Ascending aorta (tissue), 2 donors: ENCODE data around the gene TUBA8. TPM values are rescaled to one million over a fixed set of nuclear protein-coding genes. Genes with fewer than 3 reads are reported as not detected.
"Not testable (repeated sequence)": the region's sequence is repeated elsewhere in the genome, so short reads cannot be mapped to it uniquely, and the experiment has no call there.

Experiments used
- DNase-seq, 2 donors: peaks; one replicate each; pipeline ENCODE4 v3.0.0-alpha.2; 2019; ENCODE audit warnings: low spot score in 2 of 2
- H3K27ac ChIP-seq, 2 donors: fragments of 200-600 bp; sonication (generic); one replicate each; pipeline ENCODE4 v1.5.1; 2016 to 2017; ENCODE audit warnings: mild to moderate bottlenecking in 1 of 2
- H3K27me3 ChIP-seq: fragments of 200-600 bp; sonication (generic); one replicate; pipeline ENCODE4 v1.5.1; 2017
- H3K36me3 ChIP-seq, 2 donors: fragments of 200-600 bp; sonication (generic); one replicate each; pipeline ENCODE4 v1.5.1; 2016
- H3K4me1 ChIP-seq, 2 donors: fragments of 200-600 bp; sonication (generic); one replicate each; pipeline ENCODE4 v1.5.1; 2016 to 2017; ENCODE audit warnings: mild to moderate bottlenecking in 1 of 2
- H3K4me3 ChIP-seq, 2 donors: fragments of 200-600 bp; sonication (generic); one replicate each; pipeline ENCODE4 v1.5.1; 2016 to 2017; ENCODE audit warnings: mild to moderate bottlenecking in 1 of 2
- H3K9me3 ChIP-seq, 2 donors: fragments of 200-600 bp; sonication (generic); one replicate each; pipeline ENCODE4 v1.5.1; 2016
- CTCF ChIP-seq, 3 experiments: fragments of 200-600 bp in 2 of 3; fragments of 450-650 bp in 1 of 3; sonication (generic) in 2 of 3; IDR thresholded peaks; one replicate each; pipeline ENCODE4 v1.5.1; 2016 to 2019; ENCODE audit warnings: antibody characterized with exemption in 3 of 3, mild to moderate bottlenecking in 1 of 3, moderate library complexity in 1 of 3
- intact Hi-C: fragments of 100-400 bp; cut with DNase I; formaldehyde crosslinking; loops from one replicate; pipeline ENCODE4 v1.15.1; 2023
- total RNA-seq: library from RNA; depleted of rRNA; stranded (reverse); fragments of >200 nt; gene quantifications from one replicate; pipeline ENCODE4 v1.1.0, GENCODE V29; 2016

The TUBA8 gene
- total RNA-seq, 1 donor from 2014 or later: not detected

- Histone ChIP-seq H3K4me3 (no peak overlapping the region), H3K36me3 (peaks cover 0 to 14% of the 10 kb centered on the region in 2 donors), H3K4me1 (no peaks in the 10 kb centered on the region), H3K27ac (no peak overlapping the region), H3K9me3 (no peaks in the 10 kb centered on the region), H3K27me3 (no peaks in the 10 kb centered on the region)
- intact Hi-C loops: no loop called here
- DNase-seq: no peak
- TF ChIP-seq CTCF (IDR thresholded peaks at IDR 0.05): no peak
Measured at GRCh38 chr22:18101536-18101935, 9.1 kb upstream of the TUBA8 start.

- Histone ChIP-seq H3K27ac (no peak overlapping the region), H3K4me1 (no peaks in the 10 kb centered on the region), H3K36me3 (peaks cover 0 to 14% of the 10 kb centered on the region in 2 donors), H3K27me3 (no peaks in the 10 kb centered on the region), H3K4me3 (no peak overlapping the region), H3K9me3 (no peaks in the 10 kb centered on the region)
- TF ChIP-seq CTCF (IDR thresholded peaks at IDR 0.05): no peak
- intact Hi-C loops: no loop called here
- DNase-seq: no peak
Measured at GRCh38 chr22:18103527-18104269, 6.9 kb upstream of the TUBA8 start.

- TF ChIP-seq CTCF (IDR thresholded peaks at IDR 0.05): no peak
- H3K27me3 ChIP-seq: no peaks in the 10 kb centered on the region
- H3K36me3 ChIP-seq: peaks cover 0 to 14% of the 10 kb centered on the region in 2 donors
- no peak for DNase-seq
- no peak overlapping the region for H3K27ac ChIP-seq
- intact Hi-C loops: no loop called here
- H3K9me3 ChIP-seq: no peaks in the 10 kb centered on the region
- no peaks in the 10 kb centered on the region for H3K4me1 ChIP-seq
- H3K4me3 ChIP-seq: no peak overlapping the region
Measured at GRCh38 chr22:18104566-18104965, 6.0 kb upstream of the TUBA8 start.

GRCh38 chr22:18105981-18106380, 4.6 kb upstream of the TUBA8 start:
- H3K27ac ChIP-seq, H3K36me3 ChIP-seq, intact Hi-C loops, H3K9me3 ChIP-seq, H3K27me3 ChIP-seq, DNase-seq, H3K4me3 ChIP-seq: not testable (repeated sequence)
- peaks cover 4 to 12% of the 10 kb centered on the region in 2 donors for H3K4me1 ChIP-seq

- H3K9me3 ChIP-seq, H3K27me3 ChIP-seq, intact Hi-C loops, H3K36me3 ChIP-seq, DNase-seq, H3K27ac ChIP-seq, H3K4me3 ChIP-seq: not testable (repeated sequence)
- H3K4me1 ChIP-seq: peaks cover 4 to 17% of the 10 kb centered on the region in 2 donors
Measured at GRCh38 chr22:18106550-18107341, 3.9 kb upstream of the TUBA8 start.

- Histone ChIP-seq H3K36me3 (peaks cover 0 to 9% of the 10 kb centered on the region in 2 donors), H3K27me3 (no peaks in the 10 kb centered on the region), H3K4me1 (peaks cover 4 to 17% of the 10 kb centered on the region in 2 donors), H3K9me3 (no peaks in the 10 kb centered on the region), H3K4me3 (no peak overlapping the region), H3K27ac (no peak overlapping the region)
- no peak for DNase-seq
- intact Hi-C loops: no loop called here
- no peak for TF ChIP-seq CTCF (IDR thresholded peaks at IDR 0.05)
Measured at GRCh38 chr22:18108187-18108586, 2.4 kb upstream of the TUBA8 start.
